Activated CD4-positive, alpha-beta T cell treated with anti-CD3 and anti-CD28 coated beads, Interleukin-2, amount 10 ng/mL, durations not matched to agents 24 days and 14 days (primary cell): Measurements from ENCODE around the gene SURF6. TPM values are rescaled to one million over a fixed set of nuclear protein-coding genes. Genes with fewer than 3 reads are reported as not detected.
"Not testable (repeated sequence)": the region's sequence is repeated elsewhere in the genome, so short reads cannot be mapped to it uniquely, and the experiment has no call there.

Source experiments
- DNase-seq: peaks from one replicate; pipeline ENCODE4 v3.0.0; 2022
- H3K27ac Mint-ChIP-seq: one replicate; pipeline ENCODE4 v1.8.0; 2022; ENCODE audit warnings: mild to moderate bottlenecking, mixed read lengths
- H3K27me3 Mint-ChIP-seq: one replicate; pipeline ENCODE4 v1.8.0; 2022; ENCODE audit warnings: mixed read lengths
- H3K36me3 Mint-ChIP-seq: one replicate; pipeline ENCODE4 v1.8.0; 2022; ENCODE audit warnings: low read depth, mild to moderate bottlenecking, mixed read lengths
- H3K4me1 Mint-ChIP-seq: one replicate; pipeline ENCODE4 v1.8.0; 2021; ENCODE audit warnings: mixed read lengths
- H3K4me3 Mint-ChIP-seq: one replicate; pipeline ENCODE4 v1.8.0; 2022; ENCODE audit warnings: mild to moderate bottlenecking, moderate library complexity, mixed read lengths
- H3K9me3 Mint-ChIP-seq: one replicate; pipeline ENCODE4 v1.8.0; 2021; ENCODE audit warnings: mixed read lengths
- intact Hi-C: fragments of 100-400 bp; cut with micrococcal nuclease; formaldehyde crosslinking; loops from one replicate; pipeline ENCODE4 v1.15.1; 2023
- total RNA-seq: library from RNA; stranded (reverse); gene quantifications from 2 replicates; pipeline ENCODE4 v1.2.3, GENCODE V29; 2022

SURF6 gene
- total RNA-seq, 1 donor from 2014 or later = 27.4 TPM

DNA sequence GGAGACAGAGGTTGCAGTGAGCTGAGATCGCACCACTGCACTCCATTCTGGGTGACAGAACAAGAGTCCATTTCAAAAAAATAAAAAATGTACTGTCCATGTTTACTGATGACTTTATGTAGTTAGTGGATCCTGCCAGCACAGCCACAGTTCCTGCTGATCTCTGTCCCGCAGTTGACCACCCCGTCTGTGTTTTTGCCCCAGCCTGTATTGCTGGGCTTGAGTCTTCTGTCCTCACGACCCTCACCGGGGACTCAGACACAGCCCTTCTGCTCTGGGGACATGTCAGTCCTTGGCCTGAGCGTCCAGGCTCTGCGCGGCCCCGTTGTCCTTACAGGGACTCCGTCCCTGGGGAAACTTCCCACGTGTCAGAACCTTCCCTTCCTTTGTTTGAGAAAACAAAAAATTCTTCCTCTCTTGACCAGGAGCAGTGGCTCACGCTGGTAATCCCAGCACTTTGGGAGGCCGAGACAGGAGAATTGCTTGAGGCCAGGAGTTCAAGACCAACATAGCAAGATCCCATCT lies 14.5 kb downstream of the SURF6 start:
- Mint-ChIP-seq H3K9me3 (no peaks in the 10 kb centered on the region), H3K4me1 (no peaks in the 10 kb centered on the region), H3K27me3 (no peaks in the 10 kb centered on the region), H3K4me3 (no peak overlapping the region), H3K36me3 (no peaks in the 10 kb centered on the region), H3K27ac (no peak overlapping the region)
- no peak for DNase-seq
- intact Hi-C loops = no loop called here

- no peak overlapping the region for H3K4me3 Mint-ChIP-seq
- H3K36me3 Mint-ChIP-seq = no peaks in the 10 kb centered on the region
- peaks cover 2% of the 10 kb centered on the region for H3K27me3 Mint-ChIP-seq
- intact Hi-C loops = no loop called here
- no peak overlapping the region for H3K27ac Mint-ChIP-seq
- H3K4me1 Mint-ChIP-seq = no peaks in the 10 kb centered on the region
- DNase-seq = no peak
- no peaks in the 10 kb centered on the region for H3K9me3 Mint-ChIP-seq
These were observed 15.5 kb downstream of the SURF6 start for GRCh38 chr9:133320421-133320881.

GRCh38 chr9:133317551-133317950 lies 18.4 kb downstream of the SURF6 start:
- DNase-seq, H3K9me3 Mint-ChIP-seq, H3K27ac Mint-ChIP-seq, H3K4me1 Mint-ChIP-seq, H3K4me3 Mint-ChIP-seq, intact Hi-C loops, H3K27me3 Mint-ChIP-seq, H3K36me3 Mint-ChIP-seq: not testable (repeated sequence)

- no peak for DNase-seq
- Mint-ChIP-seq H3K9me3 (no peaks in the 10 kb centered on the region), H3K27ac (no peak overlapping the region), H3K4me3 (no peak overlapping the region), H3K36me3 (no peaks in the 10 kb centered on the region), H3K4me1 (no peaks in the 10 kb centered on the region), H3K27me3 (peaks cover 2% of the 10 kb centered on the region)
- intact Hi-C loops = no loop called here
These were observed 20.0 kb downstream of the SURF6 start for GRCh38 chr9:133315997-133316396.

- Mint-ChIP-seq H3K27me3 (no peaks in the 10 kb centered on the region), H3K9me3 (no peaks in the 10 kb centered on the region), H3K27ac (no peak overlapping the region), H3K4me3 (no peak overlapping the region), H3K4me1 (no peaks in the 10 kb centered on the region), H3K36me3 (no peaks in the 10 kb centered on the region)
- intact Hi-C loops = no loop called here
- no peak for DNase-seq
These were observed 26.4 kb downstream of the SURF6 start for GRCh38 chr9:133309608-133310007.

GRCh38 chr9:133307301-133307700 lies 28.7 kb downstream of the SURF6 start:
- no peaks in the 10 kb centered on the region for H3K4me1 Mint-ChIP-seq
- H3K36me3 Mint-ChIP-seq = no peaks in the 10 kb centered on the region
- no peak overlapping the region for H3K4me3 Mint-ChIP-seq
- intact Hi-C loops = no loop called here
- H3K27ac Mint-ChIP-seq = no peak overlapping the region
- no peak for DNase-seq
- H3K9me3 Mint-ChIP-seq = no peaks in the 10 kb centered on the region
- H3K27me3 Mint-ChIP-seq = no peaks in the 10 kb centered on the region

DNA sequence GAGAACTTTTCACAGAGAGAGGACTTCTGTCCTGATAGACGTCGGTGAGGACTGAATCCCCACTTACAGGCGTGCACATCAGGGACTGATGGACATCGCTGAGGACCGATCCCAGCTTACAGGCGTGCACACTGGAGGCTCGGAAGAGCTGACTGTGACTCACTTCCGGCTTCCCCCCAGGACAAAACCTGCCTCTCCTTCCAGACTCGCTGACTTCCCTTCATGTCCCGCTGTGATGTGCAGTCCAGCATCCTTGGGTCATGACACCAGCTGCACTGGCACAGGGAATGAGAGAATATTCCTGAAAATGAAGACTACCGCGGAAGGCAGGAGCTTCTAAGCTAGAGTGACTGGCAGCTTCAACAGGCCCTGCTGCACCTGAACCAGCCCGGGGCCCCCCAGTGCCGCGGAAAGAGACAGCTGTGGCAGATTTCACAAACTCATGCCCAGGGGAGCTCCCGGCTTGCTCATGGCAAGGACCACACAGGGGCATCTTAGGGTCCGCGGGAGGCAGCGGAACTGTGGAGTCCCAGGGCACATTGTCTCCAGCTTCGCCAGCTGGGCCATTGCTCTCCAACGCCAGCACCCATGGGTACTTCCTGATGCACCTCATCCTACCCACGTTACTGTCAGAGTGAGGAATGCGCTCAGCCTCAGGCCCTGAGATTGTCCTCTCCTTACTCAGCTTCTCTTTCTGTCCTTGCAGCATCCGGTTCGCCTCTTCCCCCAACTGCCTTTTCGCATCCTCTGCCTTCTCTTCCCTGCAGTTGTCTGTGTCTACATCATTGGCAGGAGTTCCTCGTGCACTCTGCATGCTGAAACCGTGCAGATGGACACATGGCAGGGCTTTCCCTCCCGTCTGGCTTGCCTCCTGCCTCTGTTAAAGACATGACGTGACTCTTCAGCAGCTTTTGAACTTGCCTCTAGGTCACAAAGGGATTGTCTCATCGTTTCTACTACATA lies 29.5 kb downstream of the SURF6 start:
- intact Hi-C loops = no loop called here
- Mint-ChIP-seq H3K36me3 (no peaks in the 10 kb centered on the region), H3K4me3 (no peak overlapping the region), H3K9me3 (no peaks in the 10 kb centered on the region), H3K27me3 (no peaks in the 10 kb centered on the region), H3K27ac (no peak overlapping the region), H3K4me1 (no peaks in the 10 kb centered on the region)
- no peak for DNase-seq

- Mint-ChIP-seq H3K4me3 (no peak overlapping the region), H3K4me1 (no peaks in the 10 kb centered on the region), H3K27ac (no peak overlapping the region), H3K27me3 (no peaks in the 10 kb centered on the region), H3K36me3 (no peaks in the 10 kb centered on the region), H3K9me3 (no peaks in the 10 kb centered on the region)
- DNase-seq = no peak
- intact Hi-C loops = no loop called here
These were observed 30.3 kb downstream of the SURF6 start for GRCh38 chr9:133305731-133306130.

- H3K27me3 Mint-ChIP-seq = peaks cover under 1% of the 10 kb centered on the region
- H3K27ac Mint-ChIP-seq = no peak overlapping the region
- no peak for DNase-seq
- no peaks in the 10 kb centered on the region for H3K36me3 Mint-ChIP-seq
- intact Hi-C loops = no loop called here
- H3K9me3 Mint-ChIP-seq = no peaks in the 10 kb centered on the region
- H3K4me1 Mint-ChIP-seq = no peaks in the 10 kb centered on the region
- no peak overlapping the region for H3K4me3 Mint-ChIP-seq
These were observed 31.3 kb downstream of the SURF6 start for GRCh38 chr9:133304477-133305377.

GRCh38 chr9:133304158-133304470 lies 31.9 kb downstream of the SURF6 start:
- Mint-ChIP-seq H3K9me3 (no peaks in the 10 kb centered on the region), H3K4me3 (no peak overlapping the region), H3K4me1 (no peaks in the 10 kb centered on the region), H3K27ac (no peak overlapping the region), H3K27me3 (peaks cover 2% of the 10 kb centered on the region), H3K36me3 (no peaks in the 10 kb centered on the region)
- no peak for DNase-seq
- intact Hi-C loops = no loop called here

GRCh38 chr9:133303266-133304157 lies 32.5 kb downstream of the SURF6 start:
- Mint-ChIP-seq H3K27me3 (peaks cover 2% of the 10 kb centered on the region), H3K4me1 (no peaks in the 10 kb centered on the region), H3K27ac (no peak overlapping the region), H3K36me3 (no peaks in the 10 kb centered on the region), H3K9me3 (no peaks in the 10 kb centered on the region), H3K4me3 (no peak overlapping the region)
- no peak for DNase-seq
- intact Hi-C loops = no loop called here

DNA sequence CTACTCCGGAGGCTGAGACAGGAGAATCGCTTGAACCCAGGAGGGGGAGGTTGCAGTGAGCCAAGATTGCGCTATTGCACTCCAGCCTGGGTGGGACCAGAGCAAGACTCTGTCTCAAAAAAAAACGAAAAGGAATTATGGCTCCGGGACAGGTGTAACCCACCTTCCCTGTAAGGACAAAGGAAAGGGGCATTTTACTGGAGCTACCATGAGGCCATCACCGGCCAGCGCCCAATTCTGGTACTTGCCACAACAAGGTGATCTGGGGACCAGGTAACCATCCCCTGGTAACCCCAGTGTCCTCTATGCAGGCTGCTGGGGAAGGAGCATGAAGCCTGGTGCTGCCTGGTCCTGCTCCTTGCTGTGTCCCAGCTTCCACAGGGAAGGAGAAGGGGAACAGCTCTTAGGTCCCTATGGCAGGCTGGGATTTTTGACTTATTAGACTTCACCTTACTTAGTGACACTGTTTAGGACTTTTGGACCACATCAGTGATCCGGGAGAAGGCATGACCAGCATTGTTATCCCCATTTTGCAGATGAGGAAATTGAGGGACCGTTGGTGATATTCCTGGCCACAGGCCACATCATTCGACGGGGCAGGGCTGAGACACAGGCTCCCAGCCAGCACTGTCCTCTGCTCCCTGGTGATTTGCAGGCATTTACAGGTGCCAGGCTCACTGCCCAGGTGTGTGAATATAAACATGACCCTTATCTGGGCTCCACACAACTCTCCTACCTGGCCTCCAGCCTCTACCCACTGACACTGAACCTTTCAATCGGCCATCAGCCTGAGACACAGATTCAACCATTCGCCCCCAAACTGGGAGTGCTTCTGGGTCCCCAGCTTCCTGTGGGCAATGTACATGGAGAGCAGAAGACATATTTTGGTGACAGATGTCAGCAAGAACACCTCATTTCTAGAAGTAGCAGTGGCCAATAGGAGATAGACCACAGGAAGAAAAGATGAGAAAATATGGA lies 34.4 kb downstream of the SURF6 start:
- DNase-seq = no peak
- intact Hi-C loops = no loop called here
- Mint-ChIP-seq H3K27ac (no peak overlapping the region), H3K4me1 (no peaks in the 10 kb centered on the region), H3K9me3 (no peaks in the 10 kb centered on the region), H3K36me3 (no peaks in the 10 kb centered on the region), H3K27me3 (peaks cover 2% of the 10 kb centered on the region), H3K4me3 (no peak overlapping the region)
